Smooth muscle cell (in vitro differentiated cells): ENCODE results near the gene DNAH9. TPM values are rescaled to one million over a fixed set of nuclear protein-coding genes. Genes with fewer than 3 reads are reported as not detected.

Experiments used
- DNase-seq: peaks from one replicate; lab custom pipeline; 2025; ENCODE audit not compliant: unreplicated experiment; lab: John Stamatoyannopoulos, UW
- H2AFZ ChIP-seq: fragments of 200-600 bp; sonication (generic); 2 replicates; pipeline ENCODE4 v1.6.0; 2016; ENCODE audit warnings: antibody characterized with exemption, low read depth, mild to moderate bottlenecking
- H3F3A ChIP-seq: fragments of 200-600 bp; sonication (generic); 2 replicates; pipeline ENCODE4 v1.6.0; 2017; ENCODE audit warnings: antibody characterized with exemption, low read depth
- H3K27ac ChIP-seq: fragments of 200-600 bp; sonication (generic); 2 replicates; pipeline ENCODE4 v1.5.1; 2016; ENCODE audit warnings: low read depth, mild to moderate bottlenecking
- H3K27me3 ChIP-seq: fragments of 200-600 bp; sonication (generic); 2 replicates; pipeline ENCODE4 v1.6.1; 2016; ENCODE audit warnings: low read depth, mild to moderate bottlenecking
- H3K36me3 ChIP-seq: fragments of 200-600 bp; sonication (generic); 2 replicates; pipeline ENCODE4 v1.5.1; 2016; ENCODE audit warnings: low read depth
- H3K4me1 ChIP-seq: fragments of 200-600 bp; sonication (generic); 2 replicates; pipeline ENCODE4 v1.5.1; 2016; ENCODE audit warnings: low read depth
- H3K4me2 ChIP-seq: fragments of 200-600 bp; sonication (generic); 2 replicates; pipeline ENCODE4 v1.6.0; 2016; ENCODE audit warnings: mild to moderate bottlenecking
- H3K4me3 ChIP-seq: fragments of 200-600 bp; sonication (generic); 2 replicates; pipeline ENCODE4 v1.5.1; 2016; ENCODE audit warnings: mild to moderate bottlenecking
- H3K79me2 ChIP-seq: fragments of 200-600 bp; sonication (generic); 2 replicates; pipeline ENCODE4 v1.6.0; 2016; ENCODE audit warnings: low read depth, mild to moderate bottlenecking
- H3K9ac ChIP-seq: fragments of 200-600 bp; sonication (generic); 2 replicates; pipeline ENCODE4 v1.6.0; 2016; ENCODE audit warnings: low read depth
- H3K9me3 ChIP-seq: fragments of 200-600 bp; sonication (generic); replicated peaks from 2 replicates; pipeline ENCODE4 v1.5.1; 2016; ENCODE audit warnings: low read depth
- H4K20me1 ChIP-seq: fragments of 200-600 bp; sonication (generic); 2 replicates; pipeline ENCODE4 v1.6.0; 2016; ENCODE audit warnings: low read depth
- CTCF ChIP-seq: fragments of 200-600 bp; sonication (generic); IDR thresholded peaks from 2 replicates; pipeline ENCODE4 v1.5.1; 2017; ENCODE audit warnings: borderline replicate concordance, mild to moderate bottlenecking, antibody characterized with exemption; ENCODE audit not compliant: insufficient read depth, poor library complexity, severe bottlenecking
- WGBS: methylation state at CpG from one replicate; pipeline ENCODE4 v1.1.7; 2016; ENCODE audit warnings: low lambda C conversion rate; 5-methylcytosine and 5-hydroxymethylcytosine counted together
- polyA plus RNA-seq: library from polyadenylated mRNA; unstranded; fragments of >200 nt; fragmentation: Nextera tagmentation; extraction: Ambion mirVana; gene quantifications from 2 replicates; pipeline ENCODE4 v1.2.1, GENCODE V29; 2016
- total RNA-seq: library from RNA; depleted of rRNA; stranded (reverse); fragments of >200 nt; gene quantifications from 2 replicates; pipeline ENCODE4 v1.2.3, GENCODE V29; 2014

The DNAH9 gene
- total and polyA plus RNA-seq, 2 experiments from 2014 or later: 0.30 to 0.49 TPM

DNA sequence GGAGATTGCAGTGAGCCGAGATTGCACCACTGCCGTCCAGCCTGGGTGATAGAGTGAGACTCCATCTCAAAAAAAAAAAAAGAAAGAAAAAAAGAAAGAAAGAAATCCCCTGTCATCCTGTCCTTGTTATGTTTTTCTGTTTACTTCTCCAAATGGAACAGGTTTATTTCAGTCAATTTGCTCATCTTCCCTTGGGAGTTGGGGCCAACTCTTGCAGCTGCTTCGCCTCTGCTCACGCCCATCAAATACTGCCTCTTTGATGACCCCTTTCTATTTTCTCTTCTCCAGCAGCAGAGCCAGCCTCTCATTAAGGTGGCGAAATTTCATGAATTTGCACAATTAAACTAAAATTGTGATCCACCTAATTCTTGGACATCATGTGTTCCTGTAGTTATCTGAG, 225.6 kb downstream of the DNAH9 start:
- no peaks in the 10 kb centered on the region for H3K79me2 ChIP-seq
- no peak overlapping the region for H3K4me3 ChIP-seq
- H3K27me3 ChIP-seq: no peaks in the 10 kb centered on the region
- TF ChIP-seq CTCF: no peak
- no peak overlapping the region for H2AFZ ChIP-seq
- no peak overlapping the region for H3K4me2 ChIP-seq
- H4K20me1 ChIP-seq: no peaks in the 10 kb centered on the region
- H3K36me3 ChIP-seq: no peaks in the 10 kb centered on the region
- H3K4me1 ChIP-seq: no peaks in the 10 kb centered on the region
- no peaks in the 10 kb centered on the region for H3F3A ChIP-seq
- H3K9ac ChIP-seq: no peak overlapping the region
- DNase-seq: no peak
- WGBS: 90% methylated on average over 5 of the region's 5 CpGs
- no peaks in the 10 kb centered on the region for H3K9me3 ChIP-seq
- H3K27ac ChIP-seq: no peak overlapping the region

DNA sequence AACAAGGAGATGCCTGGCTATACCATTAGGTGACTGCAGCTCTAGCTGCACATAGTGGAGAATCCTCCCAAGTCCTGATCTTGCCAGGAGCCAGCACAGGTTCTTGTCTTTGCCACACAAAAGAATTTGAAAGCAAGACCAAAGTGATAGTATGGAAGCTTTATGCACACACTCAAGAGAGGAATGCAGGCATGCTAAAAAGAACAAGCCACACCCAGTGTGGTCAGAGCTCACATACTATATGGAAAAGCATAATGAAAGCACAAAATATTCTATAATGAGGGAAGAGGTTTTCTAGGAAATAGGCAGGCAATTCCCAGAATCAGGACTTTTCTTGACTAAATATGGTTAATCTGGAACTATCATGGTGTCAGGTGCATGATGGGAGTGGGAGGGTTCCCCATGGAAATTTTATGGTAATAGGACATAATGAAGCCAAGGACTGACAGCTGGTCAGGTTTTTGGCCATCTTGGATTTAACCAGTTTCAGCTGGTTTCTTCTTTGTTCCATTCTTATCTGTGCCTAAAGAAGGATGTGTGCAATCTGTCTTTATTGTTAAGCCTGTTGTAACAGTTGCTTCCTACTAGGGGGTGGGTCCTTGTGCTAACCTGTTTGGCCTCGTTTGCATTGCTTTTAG, 227.4 kb downstream of the DNAH9 start:
- no peak for DNase-seq
- no peaks in the 10 kb centered on the region for H3F3A ChIP-seq
- TF ChIP-seq CTCF: no peak
- H3K4me1 ChIP-seq: no peaks in the 10 kb centered on the region
- no peaks in the 10 kb centered on the region for H3K36me3 ChIP-seq
- no peak overlapping the region for H2AFZ ChIP-seq
- H3K4me3 ChIP-seq: no peak overlapping the region
- H3K9me3 ChIP-seq: no peaks in the 10 kb centered on the region
- no peak overlapping the region for H3K27ac ChIP-seq
- H3K9ac ChIP-seq: no peak overlapping the region
- H3K79me2 ChIP-seq: no peaks in the 10 kb centered on the region
- H4K20me1 ChIP-seq: no peaks in the 10 kb centered on the region
- H3K4me2 ChIP-seq: no peak overlapping the region
- H3K27me3 ChIP-seq: no peaks in the 10 kb centered on the region
- WGBS: 44% methylated on average over 1 of the region's 1 CpG

GRCh38 chr17:11832401-11833137, 234.3 kb downstream of the DNAH9 start:
- H3F3A ChIP-seq: no peaks in the 10 kb centered on the region
- no peaks in the 10 kb centered on the region for H3K36me3 ChIP-seq
- no peaks in the 10 kb centered on the region for H3K27me3 ChIP-seq
- no peaks in the 10 kb centered on the region for H4K20me1 ChIP-seq
- no peak for DNase-seq
- no peak overlapping the region for H3K27ac ChIP-seq
- H3K9ac ChIP-seq: no peak overlapping the region
- no peaks in the 10 kb centered on the region for H3K9me3 ChIP-seq
- 82% methylated on average over 10 of the region's 10 CpGs for WGBS
- no peaks in the 10 kb centered on the region for H3K79me2 ChIP-seq
- H3K4me1 ChIP-seq: no peaks in the 10 kb centered on the region
- H3K4me3 ChIP-seq: no peak overlapping the region
- no peak overlapping the region for H2AFZ ChIP-seq
- no peak for TF ChIP-seq CTCF
- H3K4me2 ChIP-seq: no peak overlapping the region
